ENCODE measurements around the gene LMBR1L. TPM values are rescaled to one million over a fixed set of nuclear protein-coding genes. Genes with fewer than 3 reads are reported as not detected.
"Not testable (repeated sequence)": the region's sequence is repeated elsewhere in the genome, so short reads cannot be mapped to it uniquely, and the experiment has no call there.

Gene LMBR1L, protein sequence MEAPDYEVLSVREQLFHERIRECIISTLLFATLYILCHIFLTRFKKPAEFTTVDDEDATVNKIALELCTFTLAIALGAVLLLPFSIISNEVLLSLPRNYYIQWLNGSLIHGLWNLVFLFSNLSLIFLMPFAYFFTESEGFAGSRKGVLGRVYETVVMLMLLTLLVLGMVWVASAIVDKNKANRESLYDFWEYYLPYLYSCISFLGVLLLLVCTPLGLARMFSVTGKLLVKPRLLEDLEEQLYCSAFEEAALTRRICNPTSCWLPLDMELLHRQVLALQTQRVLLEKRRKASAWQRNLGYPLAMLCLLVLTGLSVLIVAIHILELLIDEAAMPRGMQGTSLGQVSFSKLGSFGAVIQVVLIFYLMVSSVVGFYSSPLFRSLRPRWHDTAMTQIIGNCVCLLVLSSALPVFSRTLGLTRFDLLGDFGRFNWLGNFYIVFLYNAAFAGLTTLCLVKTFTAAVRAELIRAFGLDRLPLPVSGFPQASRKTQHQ
- 83.6 TPM for total RNA-seq

DNA sequence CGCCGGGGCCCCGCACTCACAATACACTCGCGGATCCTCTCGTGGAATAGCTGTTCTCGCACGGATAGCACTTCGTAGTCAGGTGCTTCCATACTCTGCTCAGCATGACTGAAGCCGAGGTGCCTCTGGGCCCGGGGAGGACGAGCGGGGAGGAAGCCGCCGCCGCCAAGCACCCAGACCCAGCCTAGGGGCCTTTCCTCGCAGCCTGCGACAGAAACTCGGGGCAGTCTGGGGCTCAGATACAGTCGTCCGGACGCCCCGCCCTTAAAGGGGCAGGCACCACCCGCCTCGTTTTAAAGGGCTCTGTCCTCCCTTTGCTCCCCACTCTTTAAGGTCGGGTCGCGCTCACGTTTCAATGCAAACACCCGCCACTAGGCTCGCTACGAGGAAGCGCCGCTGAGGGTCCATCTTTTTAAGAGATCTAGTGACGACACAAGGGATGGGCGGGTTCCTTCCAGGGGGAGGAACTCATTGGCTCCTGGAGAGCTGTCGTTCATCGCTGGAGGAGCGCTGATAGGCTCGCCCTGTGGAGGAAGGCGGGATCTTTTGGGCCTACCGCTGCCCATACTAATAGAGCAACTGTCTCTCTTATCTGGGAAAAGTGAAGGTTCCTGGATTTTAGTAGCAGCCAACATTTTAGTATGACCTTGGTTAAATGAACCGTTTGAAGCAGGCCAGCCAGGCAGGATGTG is at the start of gene LMBR1L:
Gene LMBR1L, minus strand, starts transcription at position 384 of the 692 bp plus-strand sequence. Its CDS starts 292 bp downstream, at position 92.
- FAIRE-seq: peak; percentile 81

DNA sequence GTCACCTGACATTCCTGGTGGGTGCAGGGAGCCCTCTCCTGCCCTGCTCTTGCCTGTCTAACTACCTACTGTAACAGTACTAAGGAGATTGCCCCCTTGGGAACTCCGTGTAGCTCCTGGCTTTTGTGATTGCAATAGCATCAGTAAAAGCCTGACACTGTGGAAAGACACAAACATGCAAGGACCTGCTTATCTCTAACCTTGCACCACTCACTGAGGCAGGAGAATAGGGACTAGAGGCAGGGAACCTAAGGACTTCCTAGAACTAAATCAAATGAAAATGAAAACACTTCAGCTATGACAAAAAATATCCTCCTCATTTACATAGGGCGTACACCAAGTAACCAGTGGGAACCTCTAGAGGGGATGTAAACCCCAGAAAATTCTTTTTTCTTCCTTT is 49.8 kb upstream of the LMBR1L start:
- no peak for DNase-seq (ENCODE audit: low spot score in 2 of 2)
- no peak for FAIRE-seq

More for the DNA sequence above, at the start of gene LMBR1L:
- peak; percentile 93 to 99 for DNase-seq (ENCODE audit: low spot score in 2 of 2)

DNA sequence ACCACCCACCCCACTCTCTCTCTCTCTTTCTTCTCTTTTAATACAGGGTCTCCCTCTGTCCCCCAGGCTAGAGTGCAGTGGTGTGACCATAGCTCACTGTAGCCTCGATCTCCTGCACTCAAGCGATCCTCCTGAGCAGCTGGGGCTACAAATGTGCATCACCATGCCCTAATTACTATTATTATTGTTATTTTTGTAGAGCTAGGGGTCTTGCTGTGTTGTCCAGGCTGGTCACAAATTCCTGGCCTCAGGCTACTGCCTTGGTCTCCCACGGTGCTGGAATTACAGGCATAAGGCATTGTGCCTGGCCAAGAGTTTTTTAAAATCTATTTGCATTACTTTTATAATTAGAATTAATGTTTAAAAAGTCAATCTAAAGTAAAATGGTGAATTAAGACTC is 43.6 kb upstream of the LMBR1L start:
- no peak for DNase-seq (ENCODE audit: low spot score in 2 of 2)
- FAIRE-seq: no peak

DNA sequence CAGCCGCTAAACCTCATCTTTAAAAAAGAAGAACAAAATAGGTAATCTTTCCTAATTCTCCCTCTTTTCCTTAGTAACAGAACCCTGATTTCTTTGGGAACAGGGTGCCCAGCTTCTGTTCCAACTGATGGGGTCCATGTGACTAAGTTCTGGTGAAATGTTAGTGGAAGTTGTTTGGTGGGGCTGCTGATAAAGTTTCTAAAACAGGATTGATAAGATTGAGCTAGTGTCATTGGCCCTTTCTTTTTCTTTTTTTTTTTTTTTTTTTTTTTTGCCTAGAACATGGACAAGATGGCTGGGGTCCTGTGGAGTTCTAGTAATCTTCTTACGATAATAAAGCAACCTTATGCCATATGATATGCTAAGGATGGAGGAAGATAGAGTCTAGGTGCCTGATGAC is 36.7 kb upstream of the LMBR1L start:
- FAIRE-seq: no peak

DNA sequence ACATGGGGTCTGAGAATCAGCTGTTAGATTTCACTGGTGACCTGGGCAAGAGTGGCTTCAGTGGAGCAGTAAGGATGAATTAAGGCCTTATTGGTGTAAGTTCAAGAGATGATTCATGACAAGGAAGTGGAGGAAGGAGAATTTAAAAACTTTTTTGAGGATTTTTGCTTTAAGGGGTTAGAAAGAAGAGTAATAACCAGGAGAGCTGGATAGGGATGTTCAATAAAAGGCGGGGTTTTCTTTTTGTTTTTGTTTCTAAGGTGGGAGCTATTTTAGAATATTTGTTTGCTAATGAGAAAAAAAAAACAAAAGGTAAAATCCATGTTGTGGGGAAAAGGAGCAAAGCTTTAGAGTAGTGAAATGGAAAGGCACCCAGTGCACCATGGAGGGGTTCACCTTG is 35.8 kb upstream of the LMBR1L start:
- FAIRE-seq: no peak
- DNase-seq (ENCODE audit: low spot score in 2 of 2): no peak

More for the DNA sequence above, 36.7 kb upstream of the LMBR1L start:
- no peak for DNase-seq (ENCODE audit: low spot score in 2 of 2)

DNA sequence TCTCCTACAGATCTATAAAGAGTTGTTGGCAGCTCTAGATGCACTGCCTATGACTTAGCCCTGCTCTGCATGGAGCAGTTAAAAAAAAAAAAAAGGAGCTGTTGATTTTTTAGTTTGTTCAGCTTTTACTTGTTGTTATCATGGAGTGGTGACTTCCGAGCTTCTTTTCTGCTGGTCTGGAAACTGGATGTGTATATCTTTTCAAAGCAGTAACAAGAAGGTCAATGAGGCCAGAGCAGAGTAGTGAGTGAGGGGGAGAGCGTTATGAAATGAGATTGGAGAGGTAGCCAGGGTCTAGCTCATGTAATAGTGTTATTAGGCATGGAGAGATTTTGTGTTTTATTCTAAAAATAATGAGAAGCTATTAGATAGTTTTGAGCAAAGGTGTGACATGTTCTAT is 33.7 kb upstream of the LMBR1L start:
- FAIRE-seq (no peak), DNase-seq (ENCODE audit: low spot score in 2 of 2) (no peak)

DNA sequence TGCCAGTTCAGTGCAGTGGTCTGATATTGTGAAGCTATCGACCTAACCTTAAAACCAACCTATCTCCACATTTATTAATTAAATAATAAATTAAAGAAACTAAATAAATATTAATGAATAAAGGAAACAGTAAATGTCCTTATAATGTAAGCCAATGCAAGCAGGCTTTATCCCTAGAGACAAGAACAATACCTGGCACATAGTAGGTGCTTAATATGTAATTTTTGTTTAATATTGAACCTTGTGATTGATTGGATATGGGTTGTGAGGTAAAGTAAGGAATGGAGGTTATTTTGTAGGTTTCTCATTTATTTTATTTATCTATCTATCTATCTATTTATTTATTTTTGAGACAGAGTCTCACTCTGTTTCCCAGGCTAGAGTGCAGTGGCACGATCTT is 28.4 kb upstream of the LMBR1L start:
- FAIRE-seq (no peak), DNase-seq (ENCODE audit: low spot score in 2 of 2) (no peak)

DNA sequence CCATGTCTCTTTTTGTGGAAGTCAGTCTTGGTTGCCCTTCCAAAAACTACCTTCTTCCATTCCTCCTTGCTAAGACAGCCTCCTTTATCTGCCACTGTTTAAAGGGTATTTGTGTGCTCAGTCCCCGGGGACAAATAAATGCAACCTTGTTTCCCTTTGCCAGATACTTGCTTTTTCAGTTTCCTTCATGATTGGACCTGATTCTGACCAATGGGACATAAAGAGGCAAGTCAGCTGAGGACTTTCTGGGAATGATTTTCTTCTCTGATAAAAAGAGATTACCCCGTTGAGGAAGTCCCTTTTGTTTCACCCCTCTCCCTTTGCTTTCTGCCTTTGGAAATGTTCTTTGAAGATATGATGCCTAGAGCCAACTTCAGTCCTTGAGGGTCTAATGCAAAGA is 27.9 kb upstream of the LMBR1L start:
- FAIRE-seq: no peak
- no peak for DNase-seq (ENCODE audit: low spot score in 2 of 2)

DNA sequence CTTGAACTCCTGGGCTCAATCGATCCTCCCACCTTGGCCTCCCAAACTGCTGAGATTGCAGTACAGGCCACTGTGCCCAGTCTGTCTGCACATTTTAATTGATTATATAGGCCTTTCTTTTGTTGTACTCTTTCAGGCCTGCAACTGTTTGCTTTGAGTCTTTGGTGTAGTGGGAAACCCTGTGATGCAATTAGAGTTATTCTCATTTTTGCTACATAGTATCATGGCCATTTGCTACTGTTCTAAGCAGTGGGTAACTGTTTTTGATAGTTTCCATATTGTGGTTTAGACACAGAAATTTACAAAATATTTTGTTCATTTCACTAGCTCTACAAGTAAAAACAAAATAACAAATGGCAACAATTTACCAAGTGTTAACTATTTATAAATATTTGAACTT is 26.8 kb upstream of the LMBR1L start:
- DNase-seq (ENCODE audit: low spot score in 2 of 2): no peak
- no peak for FAIRE-seq

DNA sequence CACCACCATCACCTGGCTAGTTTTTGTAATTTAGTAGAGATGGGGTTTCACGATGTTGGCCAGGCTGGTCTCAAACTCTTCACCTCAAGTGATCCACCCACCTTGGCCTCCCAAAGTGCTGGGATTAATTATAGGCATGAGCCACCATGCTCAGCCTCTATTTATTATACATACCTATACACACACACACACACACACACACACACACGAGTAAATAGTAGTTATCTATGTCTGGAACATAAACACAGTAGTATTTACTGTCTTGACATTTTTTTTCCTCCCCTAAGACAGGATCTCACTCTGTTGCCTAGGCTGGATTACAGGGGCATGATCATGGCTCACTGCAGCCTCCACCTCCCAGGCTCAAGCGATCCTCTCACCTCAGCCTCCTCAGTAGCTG is 26.4 kb upstream of the LMBR1L start:
- not testable (repeated sequence) for FAIRE-seq; DNase-seq (ENCODE audit: low spot score in 2 of 2)

DNA sequence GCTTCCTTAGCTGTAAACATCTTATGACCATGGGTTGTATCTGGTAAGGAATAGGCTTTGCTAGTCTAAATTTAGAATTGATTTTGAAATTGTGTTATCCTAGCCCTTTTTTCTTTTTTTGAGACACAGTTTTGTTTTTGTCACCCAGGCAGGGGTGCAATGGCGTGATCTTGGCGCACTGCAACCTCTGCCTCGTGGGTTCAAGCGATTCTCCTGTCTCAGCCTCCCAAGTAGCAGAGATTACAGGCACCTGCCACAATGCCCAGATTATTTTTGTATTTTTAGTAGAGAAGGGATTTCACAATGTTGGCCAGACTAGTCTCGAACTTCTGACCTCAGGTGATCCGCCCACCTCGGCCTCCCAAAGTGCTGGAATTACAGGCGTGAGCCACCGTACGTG is 22.9 kb upstream of the LMBR1L start:
- DNase-seq (ENCODE audit: low spot score in 2 of 2) (no peak), FAIRE-seq (no peak)

DNA sequence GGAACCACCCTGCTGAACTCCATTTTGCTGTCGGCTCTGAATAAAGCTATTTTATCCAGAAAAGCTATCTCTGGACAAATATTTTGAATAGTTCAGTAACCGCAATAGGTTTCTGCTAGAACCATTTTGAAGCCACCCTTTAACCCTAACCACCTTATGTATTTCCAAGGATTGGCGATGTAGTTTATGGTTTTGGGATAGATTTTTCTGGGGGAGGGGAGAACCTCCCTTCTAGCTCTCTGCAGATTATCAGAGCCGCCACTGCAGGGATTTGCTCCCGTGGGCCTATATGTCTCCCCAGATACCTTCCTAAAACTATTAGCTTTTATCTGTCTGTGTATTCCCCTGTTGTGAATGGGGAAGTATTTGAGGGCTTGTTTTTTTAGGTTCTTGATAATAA is 22.4 kb upstream of the LMBR1L start:
- FAIRE-seq (no peak), DNase-seq (ENCODE audit: low spot score in 2 of 2) (no peak)

DNA sequence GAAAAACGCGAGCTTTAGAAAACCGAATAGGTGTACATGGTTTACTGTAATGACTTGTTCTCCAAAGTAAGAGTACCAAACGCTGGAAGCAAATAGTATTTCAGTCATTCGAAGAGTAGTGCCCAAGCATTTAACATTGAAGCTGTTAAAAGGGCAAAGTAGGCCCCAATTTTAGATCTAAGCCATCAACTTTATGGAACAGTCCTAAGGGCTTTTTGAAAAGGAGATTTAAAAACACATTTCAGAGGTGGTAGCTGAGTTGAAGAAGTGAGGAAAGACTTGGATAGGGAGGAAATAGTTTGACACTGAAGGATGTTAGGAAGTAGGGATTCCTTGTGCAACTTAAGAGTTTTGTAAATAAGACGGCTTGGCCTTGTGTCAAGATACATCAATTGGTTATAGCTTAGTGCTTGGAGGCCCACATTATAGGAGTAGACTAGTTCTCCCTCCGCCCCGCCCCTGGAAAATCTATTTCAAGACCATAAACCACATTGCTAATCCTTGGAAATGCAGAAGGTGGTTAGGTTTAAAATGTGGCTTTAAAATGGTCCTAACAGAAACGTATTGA is 21.3 kb upstream of the LMBR1L start:
- DNase-seq (ENCODE audit: low spot score in 2 of 2) (peak; percentile 23 to 24), FAIRE-seq (no peak)

DNA sequence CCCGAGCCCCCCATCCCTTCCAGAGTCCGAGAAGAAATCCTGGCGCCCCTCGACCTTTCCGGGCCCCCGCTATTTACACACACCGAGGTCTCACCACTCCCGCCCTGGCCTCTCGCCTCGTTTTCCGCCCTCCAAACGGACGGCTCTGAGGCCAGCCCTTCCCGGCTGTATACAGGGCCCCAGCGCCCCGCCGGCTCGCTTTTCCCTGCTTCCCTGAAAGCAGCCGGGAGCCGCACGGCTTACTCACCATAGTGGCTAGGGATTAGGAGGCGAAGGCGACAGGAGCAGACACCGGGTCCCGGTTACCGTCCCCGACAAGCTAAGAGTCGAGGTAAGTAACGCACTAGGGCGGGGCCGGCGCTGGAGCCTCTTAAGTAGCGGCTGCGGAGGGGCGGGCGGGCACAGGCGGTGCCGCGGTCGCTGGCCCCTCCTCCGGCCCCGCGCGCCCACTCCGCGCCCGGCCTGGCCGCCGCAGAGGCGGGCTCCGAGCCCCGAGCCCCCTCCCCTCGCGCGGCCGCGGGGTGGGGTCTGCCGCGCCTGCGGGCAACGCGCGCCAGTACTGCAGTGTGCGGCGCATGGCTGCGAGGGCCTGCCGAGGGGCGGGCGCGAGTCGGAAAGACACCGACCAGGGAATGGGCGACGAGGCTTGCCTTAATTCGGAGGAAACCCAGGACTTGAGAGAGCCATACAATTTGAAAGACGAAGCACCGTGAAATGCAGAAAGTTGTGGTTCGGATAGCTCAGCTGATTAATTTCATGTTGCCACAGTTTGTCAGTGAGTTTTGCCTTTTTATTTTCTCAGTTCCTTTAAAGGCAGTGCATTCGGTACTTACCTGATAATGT is 20.6 kb upstream of the LMBR1L start, which contains the start of gene TUBA1B:
Gene TUBA1B, minus strand, starts transcription at position 345 of the 843 bp plus-strand sequence. Its CDS starts 95 bp downstream, at position 250.
- no peak for FAIRE-seq
- DNase-seq (ENCODE audit: low spot score in 2 of 2): peak; percentile 94 to 95

DNA sequence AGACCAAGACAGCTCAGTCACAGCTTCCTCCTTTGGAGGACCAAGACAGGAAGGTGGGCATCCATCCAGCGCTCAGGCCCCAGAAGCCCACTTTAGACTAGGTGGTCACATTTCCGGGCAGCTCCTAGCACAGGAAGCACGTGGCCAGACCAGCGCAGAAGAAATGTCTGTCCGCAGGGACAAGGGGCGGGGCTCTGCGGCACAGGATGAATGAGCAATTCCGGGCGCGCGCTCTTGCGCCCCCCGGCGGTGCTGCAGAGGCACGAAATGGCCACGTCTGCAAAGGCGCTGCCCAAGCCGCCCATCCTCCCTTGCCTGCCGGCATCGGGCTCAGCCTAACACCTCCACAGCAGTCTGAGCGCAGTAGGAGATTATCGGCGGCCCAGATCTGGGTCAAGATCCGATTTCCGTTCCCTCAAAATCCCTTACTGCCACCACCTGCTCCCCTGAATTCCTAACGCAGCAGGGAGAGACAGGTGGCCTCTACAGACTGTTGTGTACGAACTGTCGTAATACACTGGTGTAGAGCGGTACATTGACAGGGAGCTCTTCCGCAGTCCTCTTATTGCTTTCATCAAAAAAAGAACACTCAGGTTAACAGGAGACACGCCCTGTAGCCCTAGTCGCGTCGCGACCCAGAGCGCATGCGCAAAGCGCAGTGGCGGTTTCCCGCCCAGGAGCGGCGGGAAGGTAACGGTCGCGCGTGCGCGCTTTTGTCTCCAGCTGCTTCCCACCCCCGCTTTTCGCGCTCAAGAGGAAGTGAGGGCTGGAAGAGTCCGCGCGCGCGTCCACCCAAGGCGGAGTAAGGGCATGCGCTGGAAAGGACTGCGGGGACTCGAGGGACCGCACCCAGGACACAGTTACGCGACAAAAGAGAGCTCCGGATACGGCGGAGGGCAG is 19.8 kb upstream of the LMBR1L start:
- DNase-seq (ENCODE audit: low spot score in 2 of 2) (peak; percentile 77 to 85), FAIRE-seq (no peak)

DNA sequence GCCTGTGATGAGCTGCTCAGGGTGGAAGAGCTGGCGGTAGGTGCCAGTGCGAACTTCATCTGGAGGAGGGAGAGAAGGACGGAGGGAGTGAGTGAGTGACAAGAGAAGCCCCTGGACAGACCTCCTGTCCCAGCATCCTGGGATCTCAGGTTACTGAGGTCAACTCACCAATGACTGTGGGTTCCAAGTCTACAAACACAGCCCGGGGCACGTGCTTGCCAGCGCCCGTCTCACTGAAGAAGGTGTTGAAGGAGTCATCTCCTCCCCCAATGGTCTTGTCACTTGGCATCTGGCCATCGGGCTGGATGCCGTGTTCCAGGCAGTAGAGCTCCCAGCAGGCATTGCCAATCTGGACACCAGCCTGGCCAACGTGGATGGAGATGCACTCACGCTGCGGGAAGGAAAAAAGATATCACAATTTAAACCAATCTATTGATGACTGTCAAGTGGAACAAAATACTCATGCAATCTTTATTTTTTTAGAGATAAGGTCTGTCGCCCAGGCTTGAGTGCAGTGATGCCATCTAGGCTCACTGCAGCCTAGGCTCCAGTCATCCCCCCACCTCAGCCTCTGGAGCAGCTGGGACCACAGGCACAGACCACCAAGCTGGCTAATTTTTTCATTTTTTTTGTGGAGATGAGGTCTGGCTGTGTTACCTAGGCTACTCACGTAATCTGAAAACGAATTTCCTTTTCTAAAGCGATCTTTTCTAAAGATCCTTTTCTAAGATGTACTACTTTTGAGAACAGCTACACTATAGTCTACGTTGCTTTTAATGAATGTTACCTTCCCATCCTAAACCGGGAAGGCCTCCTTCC is 18.9 kb upstream of the LMBR1L start:
- no peak for FAIRE-seq
- peak in 1 of 2 donors; percentile 23 for DNase-seq (ENCODE audit: low spot score in 2 of 2)

DNA sequence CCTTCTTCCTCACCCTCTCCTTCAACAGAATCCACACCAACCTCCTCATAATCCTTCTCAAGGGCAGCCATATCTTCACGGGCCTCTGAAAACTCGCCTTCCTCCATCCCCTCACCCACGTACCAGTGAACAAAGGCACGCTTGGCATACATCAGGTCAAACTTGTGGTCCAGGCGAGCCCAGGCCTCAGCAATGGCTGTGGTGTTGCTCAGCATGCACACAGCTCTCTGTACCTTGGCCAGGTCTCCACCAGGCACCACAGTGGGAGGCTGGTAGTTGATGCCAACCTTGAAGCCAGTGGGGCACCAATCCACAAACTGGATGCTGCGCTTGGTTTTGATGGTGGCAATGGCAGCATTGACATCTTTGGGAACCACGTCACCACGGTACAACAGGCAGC is 17.3 kb upstream of the LMBR1L start:
- not testable (repeated sequence) for FAIRE-seq; DNase-seq (ENCODE audit: low spot score in 2 of 2)
